Ecto neural progenitor cell (in vitro differentiated cells): ENCODE data around the gene C16orf87.
A peak's percentile ranks its signal among the peaks of the same experiment; 100 is the strongest.

ENCODE experiments used
- DNase-seq: peaks from one replicate; pipeline ENCODE4 v3.0.0-alpha.2; 2018; ENCODE audit warnings: low spot score

C16orf87 gene

DNA sequence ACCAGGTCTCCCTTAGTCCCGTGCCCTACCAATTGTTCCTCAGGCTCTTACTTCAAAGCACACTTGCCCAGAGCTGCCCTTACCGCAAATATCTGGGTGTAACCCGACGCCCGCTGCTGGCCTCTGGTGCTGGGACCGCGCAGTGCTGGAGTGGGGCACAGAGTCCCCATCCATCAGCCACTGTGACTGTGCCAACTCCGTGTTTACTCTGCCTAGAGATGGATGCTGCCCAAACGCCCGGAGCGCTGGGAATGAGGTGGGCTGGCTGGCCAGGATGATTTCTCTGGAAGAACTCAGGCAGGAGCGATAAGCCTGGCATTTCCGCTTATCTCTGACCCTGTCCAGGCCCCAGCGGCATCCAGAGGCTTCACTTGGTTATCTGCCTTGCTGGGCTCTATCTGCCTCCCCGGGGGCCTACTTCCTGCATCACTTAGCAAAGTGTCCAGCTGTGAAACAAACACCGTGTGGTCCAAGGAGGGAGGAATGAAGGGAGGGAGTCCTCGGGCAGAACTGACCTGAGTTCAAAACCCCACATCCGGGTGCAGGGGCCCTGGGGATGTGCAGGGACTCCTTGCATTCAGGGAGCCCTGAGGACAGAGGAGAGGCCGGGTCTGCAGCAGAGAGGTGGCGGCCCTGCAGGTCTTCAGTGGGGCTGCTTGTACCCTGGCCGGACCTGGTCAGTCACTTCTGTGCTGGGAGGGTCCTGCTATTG is 73.5 kb downstream of the C16orf87 start:
- no peak for DNase-seq

DNA sequence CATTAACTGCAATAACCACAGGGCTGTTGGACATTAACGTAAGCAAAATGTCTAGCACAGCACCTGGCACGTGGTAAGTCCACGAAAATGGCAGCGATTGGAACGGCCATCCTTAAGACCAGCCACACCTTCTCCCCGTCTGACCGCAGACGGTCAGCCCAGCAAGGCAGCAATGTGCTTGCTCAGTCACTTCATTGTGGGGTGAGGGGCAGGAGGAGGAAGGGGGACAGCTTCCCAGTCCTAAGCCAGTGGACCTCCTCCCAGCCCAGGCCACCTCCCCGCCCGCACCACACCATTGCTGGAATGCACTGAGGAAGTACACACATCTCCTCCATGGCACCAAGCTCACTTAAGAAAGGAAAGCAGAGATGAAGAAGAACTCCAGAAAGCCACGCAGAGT is 74.2 kb downstream of the C16orf87 start:
- no peak for DNase-seq

DNA sequence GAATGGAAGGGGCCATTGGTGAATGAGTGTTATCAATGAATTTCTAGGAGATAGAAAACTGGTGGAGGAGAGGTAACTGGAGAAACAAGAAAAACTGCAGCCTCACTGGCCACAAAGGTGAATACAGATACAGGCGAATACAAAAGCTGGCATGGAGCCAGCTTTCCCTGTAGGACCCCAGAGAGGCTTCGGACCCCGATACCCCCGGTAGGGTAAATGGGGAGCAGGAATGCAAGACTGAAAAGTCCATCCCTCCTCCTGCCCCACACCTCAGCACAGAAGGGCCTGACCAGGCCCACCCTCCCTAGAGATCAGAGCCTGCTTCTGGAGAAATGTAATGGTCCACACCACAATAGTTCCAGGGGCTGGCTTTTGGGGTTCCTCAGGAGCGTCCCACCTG is 78.0 kb downstream of the C16orf87 start:
- DNase-seq: no peak

DNA sequence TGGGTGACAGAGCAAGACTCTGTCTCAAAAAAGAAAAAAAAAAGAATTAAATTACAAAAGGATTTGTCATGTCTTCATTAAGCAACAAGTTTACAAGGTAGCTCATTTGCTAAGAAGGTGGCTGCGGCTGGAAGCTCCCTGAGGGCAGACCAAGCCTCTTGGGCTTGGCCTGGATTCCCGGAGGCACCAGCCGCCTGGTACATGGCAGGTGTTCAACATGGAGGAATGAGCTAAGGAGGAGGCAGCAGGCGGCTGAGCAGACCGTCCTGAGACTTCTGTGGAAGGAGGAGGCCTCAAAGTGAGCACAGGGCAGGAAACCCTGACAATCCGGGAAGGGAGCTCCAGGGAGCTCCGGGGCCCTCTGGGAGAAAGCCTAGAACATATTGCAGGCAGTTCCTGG is 79.6 kb downstream of the C16orf87 start:
- DNase-seq: no peak

DNA sequence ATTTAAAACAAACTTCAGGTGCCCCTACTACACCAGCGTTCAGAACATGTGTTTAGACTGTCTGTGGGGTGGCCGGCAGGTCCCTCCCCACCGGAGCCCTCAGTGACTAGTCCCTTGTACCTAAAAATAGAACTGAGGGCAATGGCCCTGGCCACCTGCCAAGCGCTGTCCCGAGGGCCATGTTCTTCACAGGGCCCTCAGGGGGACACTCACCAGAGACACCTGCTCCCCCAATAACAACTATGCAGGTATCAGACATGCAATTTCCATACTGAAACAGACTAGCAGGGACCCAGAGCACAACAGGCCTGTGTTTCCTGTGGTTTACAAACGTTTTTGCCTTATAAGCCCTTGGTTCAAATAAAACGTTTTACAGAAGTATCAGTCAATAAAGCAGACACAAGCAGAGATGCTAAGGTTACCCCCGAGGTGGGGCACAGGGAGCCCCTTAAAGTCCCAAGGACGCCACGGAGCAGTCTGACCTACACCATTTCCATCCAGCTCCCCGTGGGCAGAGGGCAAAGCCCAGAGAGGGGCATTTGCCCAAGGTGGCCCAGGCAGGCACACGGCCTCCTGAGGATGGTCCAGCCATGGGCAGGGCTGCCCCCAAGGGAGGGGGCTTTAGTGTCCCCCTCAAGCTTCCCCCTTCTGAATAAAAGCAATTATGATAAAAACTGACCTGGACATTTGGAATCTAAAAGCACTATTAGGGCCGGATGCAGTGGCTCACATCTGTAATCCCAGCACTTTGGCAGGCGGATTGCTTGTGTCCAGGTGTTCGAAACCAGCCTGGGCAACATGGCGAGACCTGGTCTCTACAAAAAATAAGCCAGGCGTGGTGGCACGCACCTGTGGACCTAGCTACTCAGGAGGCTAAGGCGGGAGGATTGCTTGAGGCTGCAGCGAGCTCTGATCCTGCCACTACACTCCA is 81.9 kb downstream of the C16orf87 start:
- no peak for DNase-seq

DNA sequence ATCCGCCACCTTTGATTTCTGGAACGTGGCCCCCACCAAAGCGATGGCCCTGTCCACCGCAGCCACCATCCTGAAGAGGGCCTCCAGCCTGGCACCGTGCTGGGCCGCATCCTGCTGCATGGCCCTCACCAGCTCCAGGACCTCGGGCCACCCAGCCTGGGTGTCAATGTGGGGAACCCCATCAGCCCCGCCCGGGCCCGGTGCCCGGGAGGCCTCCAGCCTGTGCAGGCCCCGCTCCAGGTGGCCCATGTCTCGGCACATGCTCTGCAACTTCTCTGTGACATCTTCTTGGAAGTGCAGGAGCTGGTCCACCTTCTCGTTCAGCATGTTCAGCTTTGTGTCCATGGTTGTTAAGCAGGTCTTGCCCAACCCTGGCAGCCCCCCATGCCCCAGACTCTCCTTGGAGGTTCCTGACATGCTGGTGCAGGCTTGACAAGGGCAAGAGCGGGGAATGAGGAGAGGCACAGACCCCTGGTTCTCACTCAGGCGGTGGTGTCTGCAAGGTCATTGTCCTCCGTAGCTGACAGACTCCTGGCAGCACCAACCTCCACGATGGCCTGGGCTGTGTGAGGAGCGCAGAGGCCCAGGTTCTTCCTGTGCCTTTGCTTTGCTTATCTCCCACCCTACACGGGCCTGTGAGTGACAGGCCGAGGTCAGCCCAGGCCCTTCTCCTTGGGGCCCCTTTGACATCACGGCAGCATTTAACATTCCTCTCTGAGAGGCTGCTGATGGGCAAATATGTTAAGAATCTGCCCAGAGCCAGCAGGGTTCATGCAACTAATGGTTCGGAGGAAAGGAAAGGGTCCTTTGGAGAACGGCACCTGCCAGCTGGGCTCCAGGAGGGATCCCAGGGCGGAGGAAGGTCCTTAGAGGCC is 83.0 kb downstream of the C16orf87 start, which contains the start of gene MYLK3:
Gene MYLK3 (minus strand): TSS at position 568 of the 875 bp plus-strand sequence. CDS start 151 bp downstream, at position 417.
- DNase-seq: peak; percentile 59

DNA sequence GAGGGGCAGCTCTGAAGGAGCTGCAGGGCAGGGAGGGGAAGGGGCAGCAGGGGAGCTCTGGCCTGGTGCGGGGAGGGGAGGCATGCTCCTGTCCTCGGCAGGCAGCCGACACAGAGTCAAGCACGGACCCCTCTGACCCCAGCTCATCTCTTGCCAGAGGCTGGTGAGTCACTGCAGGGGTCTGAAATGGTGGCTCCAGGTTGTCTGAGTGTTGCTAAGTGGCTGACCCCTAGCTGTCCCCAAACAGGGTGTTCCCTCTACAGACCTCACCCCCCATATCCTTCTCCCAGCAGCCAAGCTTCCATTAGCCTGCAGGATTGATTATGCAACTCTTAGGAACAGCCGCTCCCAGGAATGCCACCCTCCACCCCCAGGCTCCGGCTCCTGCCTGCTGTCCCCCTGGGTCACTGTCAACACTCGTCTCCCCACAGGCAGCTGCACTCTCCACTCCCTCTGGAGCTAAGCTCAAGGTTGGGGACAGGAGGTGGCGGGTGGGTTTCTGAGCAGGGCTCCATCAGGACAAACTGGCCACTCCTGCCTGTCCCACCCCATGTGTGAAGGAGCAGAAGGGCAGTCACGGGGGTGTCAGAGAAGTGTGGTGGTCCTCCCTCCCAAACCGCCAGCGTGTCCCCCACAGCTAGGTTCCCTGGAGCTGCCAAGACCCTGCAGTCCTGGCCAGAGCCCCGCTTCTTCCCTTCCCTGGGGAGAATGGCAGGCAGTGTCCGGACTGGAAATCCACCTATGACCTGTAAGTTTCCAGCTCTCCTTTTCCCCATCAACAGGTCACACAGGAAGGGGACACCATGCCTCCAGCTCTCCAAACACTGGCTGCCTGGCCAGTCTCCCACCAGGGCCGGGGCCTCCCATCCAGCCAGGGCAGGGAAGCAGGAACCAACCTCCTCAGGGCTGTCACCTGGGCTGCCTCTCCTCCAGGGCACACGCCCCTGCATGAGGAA is 83.9 kb downstream of the C16orf87 start:
- no peak for DNase-seq
